GM23248 (cell line): ENCODE results near the gene DRD2. TPM values are rescaled to one million over a fixed set of nuclear protein-coding genes. Genes with fewer than 3 reads are reported as not detected.
"Not testable (repeated sequence)": the region's sequence is repeated elsewhere in the genome, so short reads cannot be mapped to it uniquely, and the experiment has no call there.

Source experiments
- DNase-seq: peaks from one replicate; pipeline ENCODE4 v3.0.0-alpha.2; 2015
- H2AFZ ChIP-seq: fragments of 200-600 bp; sonication (generic); 2 replicates; pipeline ENCODE4 v1.6.1; 2016; ENCODE audit warnings: antibody characterized with exemption
- H3F3A ChIP-seq: fragments of 200-600 bp; sonication (generic); 2 replicates; pipeline ENCODE4 v1.6.1; 2016; ENCODE audit warnings: mild to moderate bottlenecking, antibody characterized with exemption, mixed run types; ENCODE audit not compliant: insufficient read depth
- H3K27ac ChIP-seq: fragments of 200-600 bp; sonication (generic); 2 replicates; pipeline ENCODE4 v1.5.1; 2016; ENCODE audit warnings: mild to moderate bottlenecking
- H3K27me3 ChIP-seq: fragments of 200-600 bp; sonication (generic); replicated peaks from 2 replicates; pipeline ENCODE4 v1.6.1; 2016; ENCODE audit warnings: mild to moderate bottlenecking; ENCODE audit not compliant: insufficient read depth
- H3K36me3 ChIP-seq: fragments of 200-600 bp; sonication (generic); 2 replicates; pipeline ENCODE4 v1.6.1; 2016; ENCODE audit warnings: low read depth, mild to moderate bottlenecking
- H3K4me1 ChIP-seq: fragments of 200-600 bp; sonication (generic); 2 replicates; pipeline ENCODE4 v1.6.1; 2016; ENCODE audit warnings: mild to moderate bottlenecking; ENCODE audit not compliant: insufficient read depth
- H3K4me2 ChIP-seq: fragments of 200-600 bp; sonication (generic); one replicate; pipeline ENCODE4 v1.6.1; 2016; ENCODE audit warnings: mild to moderate bottlenecking; ENCODE audit not compliant: unreplicated experiment
- H3K4me3 ChIP-seq: fragments of 200-600 bp; sonication (generic); 2 replicates; pipeline ENCODE4 v1.5.1; 2016; ENCODE audit warnings: mild to moderate bottlenecking
- H3K79me2 ChIP-seq: fragments of 200-600 bp; sonication (generic); 2 replicates; pipeline ENCODE4 v1.6.1; 2016; ENCODE audit warnings: mild to moderate bottlenecking; ENCODE audit not compliant: insufficient read depth
- H3K9ac ChIP-seq: fragments of 200-600 bp; sonication (generic); 2 replicates; pipeline ENCODE4 v1.6.1; 2016; ENCODE audit warnings: mild to moderate bottlenecking
- H3K9me2 ChIP-seq: fragments of 200-600 bp; sonication (generic); 2 replicates; pipeline ENCODE4 v1.6.1; 2016; ENCODE audit warnings: mixed run types, mild to moderate bottlenecking, moderate library complexity; ENCODE audit not compliant: insufficient read depth
- H3K9me3 ChIP-seq: fragments of 200-600 bp; sonication (generic); one replicate; pipeline ENCODE4 v1.6.1; 2017; ENCODE audit warnings: low read depth
- H4K20me1 ChIP-seq: fragments of 200-600 bp; sonication (generic); 2 replicates; pipeline ENCODE4 v1.6.0; 2016; ENCODE audit not compliant: insufficient read depth
- EZH2 ChIP-seq: fragments of 200-600 bp; sonication (generic); IDR thresholded peaks from 2 replicates; pipeline ENCODE4 v1.6.1; 2018; ENCODE audit warnings: antibody characterized with exemption, mild to moderate bottlenecking; ENCODE audit not compliant: insufficient read depth, poor library complexity, severe bottlenecking
- EZH2phosphoT487 ChIP-seq: fragments of 200-600 bp; sonication (generic); IDR thresholded peaks from 2 replicates; pipeline ENCODE4 v1.6.1; 2018; ENCODE audit warnings: antibody characterized with exemption, moderate library complexity, mild to moderate bottlenecking, low read depth; ENCODE audit not compliant: insufficient read depth
- WGBS, 2 experiments: methylation state at CpG; one replicate each; pipeline ENCODE4 v1.1.6; 2015 to 2017; ENCODE audit warnings: low lambda C conversion rate in 2 of 2, low coverage in 1 of 2; ENCODE audit errors: missing lambda C conversion rate in 2 of 2; 5-methylcytosine and 5-hydroxymethylcytosine counted together
- in situ Hi-C: fragments of 300-500 bp; cut with MboI; formaldehyde crosslinking; loops from 2 replicates; pipeline ENCODE4 v1.15.0; 2020
- polyA plus RNA-seq: library from polyadenylated mRNA; unstranded; fragments of >200 nt; fragmentation: Nextera tagmentation; extraction: Ambion mirVana; gene quantifications from 2 replicates; pipeline ENCODE4 v1.2.1, GENCODE V29; 2016
- total RNA-seq: library from RNA; depleted of rRNA; stranded (reverse); fragments of >200 nt; shearing (Covaris generic); gene quantifications from 2 replicates; pipeline ENCODE4 v1.2.3, GENCODE V29; 2014; rRNA removed

The DRD2 gene
- not detected in 2 replicates for total RNA-seq
- 0.19 TPM in 1 of 2 replicates, not detected in the other for polyA plus RNA-seq

DNA sequence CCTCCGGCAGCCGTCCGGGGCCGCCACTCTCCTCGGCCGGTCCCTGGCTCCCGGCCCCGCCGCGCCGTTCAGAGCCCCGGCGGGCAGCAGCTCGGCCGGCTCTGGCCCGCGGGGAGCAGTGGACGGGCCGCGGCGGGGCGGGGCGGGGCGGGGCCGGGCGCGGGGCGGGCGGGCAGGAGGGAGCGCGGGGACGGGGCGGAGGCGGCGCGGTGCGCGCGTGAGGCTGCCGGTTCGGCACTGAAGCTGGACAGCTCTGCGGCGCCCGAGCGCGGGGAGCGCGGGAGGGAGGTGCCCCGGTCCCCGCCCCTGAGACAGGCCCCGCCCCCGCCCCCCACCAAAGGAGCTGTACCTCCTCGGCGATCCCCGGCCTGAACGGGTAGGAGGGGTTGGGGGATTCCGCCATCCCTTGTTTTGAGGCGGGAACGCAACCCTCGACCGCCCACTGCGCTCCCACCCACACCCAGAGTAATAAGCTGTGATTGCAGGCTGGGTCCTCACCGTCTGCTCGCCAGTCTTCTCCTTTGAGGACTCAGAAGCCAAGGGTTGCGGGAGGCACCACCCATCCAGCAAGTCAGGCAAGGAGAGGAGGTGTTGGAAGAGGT is at the start of gene DRD2:
DRD2 (minus strand) TSS at position 239 of the 602 bp plus-strand sequence. CDS start 50,747 bp downstream, outside the sequence.
- Histone ChIP-seq H3K79me2 (no peaks in the 10 kb centered on the region), H3K9me3 (no peaks in the 10 kb centered on the region), H3F3A (no peaks in the 10 kb centered on the region), H3K27ac (no peak within 1 kb of the TSS), H3K9ac (no peak within 1 kb of the TSS), H3K36me3 (no peaks in the 10 kb centered on the region), H3K9me2 (no peaks in the 10 kb centered on the region), H3K4me3 (no peak within 1 kb of the TSS), H3K4me1 (no peaks in the 10 kb centered on the region), H3K4me2 (peak within 1 kb of the TSS; percentile 36), H2AFZ (no peak within 1 kb of the TSS), H4K20me1 (no peaks in the 10 kb centered on the region), H3K27me3 (peaks cover 74% of the 10 kb centered on the region)
- no peak for TF ChIP-seq EZH2phosphoT487
- TF ChIP-seq EZH2, result no peak
- 4 to 10% methylated on average over 15 to 45 of the region's 65 CpGs for WGBS, 2 experiments
- peak; percentile 42 for DNase-seq
- in situ Hi-C loops, result no loop called here

- H3K79me2 ChIP-seq, in situ Hi-C loops, H3F3A ChIP-seq, H3K27me3 ChIP-seq, DNase-seq, H2AFZ ChIP-seq, H3K9ac ChIP-seq, H3K4me3 ChIP-seq, H3K4me2 ChIP-seq, H3K9me2 ChIP-seq, H3K9me3 ChIP-seq, H3K27ac ChIP-seq, H3K36me3 ChIP-seq, H4K20me1 ChIP-seq: not testable (repeated sequence)
- H3K4me1 ChIP-seq, result peaks cover 14% of the 10 kb centered on the region; the same call in 1 of the 2 replicates
- WGBS, 2 experiments, result 90 to 94% methylated on average over 8 to 24 of the region's 24 CpGs
Observed at GRCh38 chr11:113523906-113524305, 48.7 kb upstream of the DRD2 start.

DNA sequence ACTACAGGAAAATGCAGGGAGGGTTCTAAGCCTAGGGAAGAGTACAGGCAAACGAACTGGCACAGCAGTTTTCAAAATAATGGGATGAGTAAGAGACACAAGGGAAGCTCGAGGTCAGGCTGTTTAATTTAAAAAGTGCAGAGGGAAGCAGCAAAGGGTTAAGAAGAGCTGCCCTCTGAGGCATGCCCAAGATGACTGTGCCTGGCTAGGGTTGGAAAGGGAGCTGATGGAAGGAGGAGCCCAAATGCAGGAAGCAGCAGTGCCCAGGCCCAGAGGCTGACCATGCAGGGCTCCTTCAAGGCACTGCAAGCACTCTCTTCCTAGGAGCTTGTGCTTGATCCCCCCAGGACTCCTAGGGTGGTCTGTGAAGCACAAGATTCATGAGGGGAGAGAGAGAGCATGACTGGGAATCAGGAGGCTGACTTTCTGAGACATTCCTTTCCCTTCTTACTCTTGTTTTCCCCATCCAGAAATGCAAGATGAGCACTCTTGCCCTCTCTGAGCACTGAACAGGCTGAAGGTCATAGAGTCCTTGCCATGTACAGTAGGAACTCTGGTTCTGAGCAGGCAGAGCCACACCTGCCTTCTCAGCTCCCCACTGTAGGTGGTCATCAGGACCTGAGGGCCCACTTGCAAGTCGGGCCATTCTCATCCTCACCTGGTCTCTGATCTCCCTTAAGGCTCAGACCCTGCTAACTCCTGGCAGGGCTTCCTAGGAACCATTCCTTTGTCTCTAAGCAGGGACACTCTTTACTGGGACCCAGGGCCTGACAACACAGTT is 46.7 kb upstream of the DRD2 start:
- H3K36me3 ChIP-seq, result no peaks in the 10 kb centered on the region
- H3K27me3 ChIP-seq, result peaks cover 9% of the 10 kb centered on the region
- H3K4me2 ChIP-seq, result no peak overlapping the region
- WGBS, 2 experiments, result 37 to 46% methylated on average over 3 of the region's 3 CpGs
- in situ Hi-C loops, result no loop called here
- H3F3A ChIP-seq, result no peaks in the 10 kb centered on the region
- H3K9ac ChIP-seq, result no peak overlapping the region
- H3K79me2 ChIP-seq, result no peaks in the 10 kb centered on the region
- no peaks in the 10 kb centered on the region for H3K9me3 ChIP-seq
- H3K27ac ChIP-seq, result no peak overlapping the region
- DNase-seq, result peak; percentile 46
- no peaks in the 10 kb centered on the region for H3K9me2 ChIP-seq
- no peak overlapping the region for H3K4me3 ChIP-seq
- H2AFZ ChIP-seq, result no peak overlapping the region
- no peak for TF ChIP-seq EZH2phosphoT487
- no peak for TF ChIP-seq EZH2
- 0 out of 2 replicates have a peak, but pooled peaks cover 10% of the 10 kb centered on the region for H3K4me1 ChIP-seq
- no peaks in the 10 kb centered on the region for H4K20me1 ChIP-seq

GRCh38 chr11:113519989-113520613 is 44.9 kb upstream of the DRD2 start:
- no peak overlapping the region for H3K4me2 ChIP-seq
- no peaks in the 10 kb centered on the region for H3K79me2 ChIP-seq
- H3F3A ChIP-seq, result no peaks in the 10 kb centered on the region
- no peak overlapping the region for H3K27ac ChIP-seq
- H3K4me1 ChIP-seq, result 0 out of 2 replicates have a peak, but pooled peaks cover 10% of the 10 kb centered on the region
- no peaks in the 10 kb centered on the region for H3K36me3 ChIP-seq
- H3K4me3 ChIP-seq, result no peak overlapping the region
- no peaks in the 10 kb centered on the region for H4K20me1 ChIP-seq
- DNase-seq, result peak; percentile 43
- H3K9me3 ChIP-seq, result no peaks in the 10 kb centered on the region
- 21 to 24% methylated on average over 4 of the region's 4 CpGs for WGBS, 2 experiments
- H3K9ac ChIP-seq, result no peak overlapping the region
- TF ChIP-seq EZH2, result no peak
- TF ChIP-seq EZH2phosphoT487, result no peak
- H2AFZ ChIP-seq, result no peak overlapping the region
- no peaks in the 10 kb centered on the region for H3K9me2 ChIP-seq
- in situ Hi-C loops, result no loop called here
- H3K27me3 ChIP-seq, result peaks cover 5% of the 10 kb centered on the region
